ENCODE data around the gene SHC3.

DNA sequence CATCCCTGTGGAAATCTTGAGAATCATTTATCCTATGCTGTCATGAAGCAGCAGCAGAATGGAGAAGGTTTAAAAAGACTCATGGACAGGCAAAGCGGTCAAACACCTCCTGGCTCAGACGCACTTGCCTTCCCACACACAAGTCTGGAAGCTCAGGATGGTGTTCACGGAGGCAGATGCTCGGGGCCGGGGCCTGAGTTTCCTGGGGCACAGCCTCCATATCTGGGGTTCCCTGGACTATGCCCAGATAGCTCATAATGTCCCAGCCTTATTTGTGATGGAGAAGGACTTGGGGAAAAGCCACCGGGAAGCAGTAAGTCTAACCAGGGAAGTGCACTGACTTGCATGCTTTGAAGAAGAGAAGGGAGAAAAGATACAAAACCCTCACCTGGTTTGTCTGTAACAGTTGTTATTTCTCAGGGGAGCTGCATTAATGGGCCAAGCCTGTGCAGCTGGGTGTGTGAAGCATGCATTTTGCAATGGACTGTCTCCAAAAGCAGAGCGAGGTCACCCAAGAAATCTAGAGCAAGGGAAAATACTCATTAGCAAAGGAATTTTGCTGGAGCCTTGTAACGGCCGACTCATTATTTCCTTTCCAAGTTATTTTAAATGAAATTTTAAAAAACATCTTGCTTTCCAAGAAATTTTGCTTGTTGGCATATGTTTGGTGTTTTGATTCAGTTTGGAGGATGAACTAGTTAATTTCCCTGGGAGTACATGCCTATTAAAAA lies 184.0 kb downstream of the SHC3 start:
- TF ChIP-seq POLR2A (IDR thresholded peaks at IDR 0.05) (no peak), CTCF (IDR thresholded peaks at IDR 0.05) (no peak), POLR2AphosphoS5 (IDR thresholded peaks at IDR 0.05) (no peak), EP300 (IDR thresholded peaks at IDR 0.05) (no peak)

Measured in stomach (tissue), 4 donors.